NCI-H1105 treated with DMSO at 0.1 percent for 48 hours (cell line): Measurements from ENCODE around the gene IGFL1.
"Not testable (repeated sequence)": the region's sequence is repeated elsewhere in the genome, so short reads cannot be mapped to it uniquely, and the experiment has no call there.

Experiments
- DNase-seq: peaks from one replicate; lab custom pipeline; 2025; lab: John Stamatoyannopoulos, UW

Gene IGFL1

GRCh38 chr19:46229442-46229841 is at the start of gene IGFL1:
TSS of gene IGFL1 (plus strand) at chr19:46229742. CDS start at chr19:46229775, 33 bp downstream.
- no peak for DNase-seq

- no peak for DNase-seq
Measured at GRCh38 chr19:46180701-46181387, 48.7 kb upstream of the IGFL1 start.

GRCh38 chr19:46181388-46181779 is 48.2 kb upstream of the IGFL1 start:
- DNase-seq: no peak

- no peak for DNase-seq
Measured at GRCh38 chr19:46182476-46182875, 47.1 kb upstream of the IGFL1 start.

- DNase-seq: not testable (repeated sequence)
Measured at GRCh38 chr19:46184775-46185710, 44.5 kb upstream of the IGFL1 start.

- DNase-seq: no peak
Measured at GRCh38 chr19:46186101-46186716, 43.3 kb upstream of the IGFL1 start.

GRCh38 chr19:46186717-46187101 is 42.8 kb upstream of the IGFL1 start:
- no peak for DNase-seq

- no peak for DNase-seq
Measured at GRCh38 chr19:46189971-46190888, 39.3 kb upstream of the IGFL1 start.

GRCh38 chr19:46191356-46191755 is 38.2 kb upstream of the IGFL1 start:
- no peak for DNase-seq

- DNase-seq: no peak
Measured at GRCh38 chr19:46191972-46192371, 37.6 kb upstream of the IGFL1 start.

- not testable (repeated sequence) for DNase-seq
Measured at GRCh38 chr19:46192626-46192991, 36.9 kb upstream of the IGFL1 start.

- DNase-seq: no peak
Measured at GRCh38 chr19:46192992-46193650, 36.4 kb upstream of the IGFL1 start.

- DNase-seq: no peak
Measured at GRCh38 chr19:46193678-46194077, 35.9 kb upstream of the IGFL1 start.

- no peak for DNase-seq
Measured at GRCh38 chr19:46195104-46195503, 34.4 kb upstream of the IGFL1 start.

GRCh38 chr19:46195919-46196318 is 33.6 kb upstream of the IGFL1 start:
- DNase-seq: not testable (repeated sequence)

GRCh38 chr19:46196410-46197124 is 33.0 kb upstream of the IGFL1 start:
- DNase-seq: no peak

GRCh38 chr19:46197314-46198070 is 32.0 kb upstream of the IGFL1 start:
- DNase-seq: no peak

GRCh38 chr19:46198756-46199155 is 30.8 kb upstream of the IGFL1 start:
- DNase-seq: no peak

GRCh38 chr19:46201454-46202310 is 27.9 kb upstream of the IGFL1 start:
- DNase-seq: no peak
